Astrocyte (in vitro differentiated cells and primary cell): ENCODE measurements around the gene P2RY8. TPM values are rescaled to one million over a fixed set of nuclear protein-coding genes. Genes with fewer than 3 reads are reported as not detected.

Source experiments
- DNase-seq: peaks from one replicate; pipeline ENCODE4 v3.0.0-alpha.2; 2010; ENCODE audit warnings: low read depth
- FAIRE-seq: peaks from 2 replicates; lab custom pipeline; 2011; peaks lifted over from hg19 to GRCh38; lab: Jason Lieb, UNC
- H2AFZ ChIP-seq: 2 replicates; pipeline ENCODE4 v1.6.0; 2012; ENCODE audit warnings: low read depth, low read length, inconsistent platforms
- H3K27ac ChIP-seq: 2 replicates; pipeline ENCODE4 v1.5.1; 2011; ENCODE audit warnings: low read depth, low read length, inconsistent platforms
- H3K27me3 ChIP-seq: 2 replicates; pipeline ENCODE4 v1.6.0; 2011; ENCODE audit warnings: low read length, inconsistent platforms; ENCODE audit not compliant: insufficient read depth
- H3K36me3 ChIP-seq: 2 replicates; pipeline ENCODE4 v1.5.1; 2011; ENCODE audit warnings: low read length, inconsistent platforms; ENCODE audit not compliant: insufficient read depth
- H3K4me1 ChIP-seq: 2 replicates; pipeline ENCODE4 v1.5.1; 2011; ENCODE audit warnings: low read length, inconsistent platforms; ENCODE audit not compliant: insufficient read depth
- H3K4me2 ChIP-seq: 2 replicates; pipeline ENCODE4 v1.6.0; 2012; ENCODE audit warnings: low read length, inconsistent platforms
- H3K4me3 ChIP-seq: 2 replicates; pipeline ENCODE4 v1.5.1; 2011; ENCODE audit warnings: low read depth, mild to moderate bottlenecking, low read length, inconsistent platforms; ENCODE audit not compliant: insufficient read depth
- H3K79me2 ChIP-seq: 2 replicates; pipeline ENCODE4 v1.6.0; 2012; ENCODE audit warnings: mild to moderate bottlenecking, low read length, inconsistent platforms; ENCODE audit not compliant: insufficient read depth
- H3K9ac ChIP-seq: 2 replicates; pipeline ENCODE4 v1.6.0; 2012; ENCODE audit warnings: mild to moderate bottlenecking, low read length, inconsistent platforms
- H3K9me3 ChIP-seq: 2 replicates; pipeline ENCODE4 v1.5.1; 2012; ENCODE audit warnings: low read depth, mild to moderate bottlenecking, low read length, inconsistent platforms; ENCODE audit not compliant: insufficient read depth
- H4K20me1 ChIP-seq: 2 replicates; pipeline ENCODE4 v1.6.0; 2012; ENCODE audit warnings: low read length, inconsistent platforms; ENCODE audit not compliant: insufficient read depth
- H3K27ac Mint-ChIP-seq: one replicate; pipeline ENCODE4 v1.8.0; 2021; ENCODE audit warnings: mild to moderate bottlenecking, mixed read lengths; ENCODE audit not compliant: unreplicated experiment
- H3K27me3 Mint-ChIP-seq: one replicate; pipeline ENCODE4 v1.8.0; 2021; ENCODE audit warnings: low read depth, mixed read lengths; ENCODE audit not compliant: unreplicated experiment
- H3K36me3 Mint-ChIP-seq: one replicate; pipeline ENCODE4 v1.8.0; 2021; ENCODE audit warnings: low read depth, mixed read lengths; ENCODE audit not compliant: unreplicated experiment
- H3K4me1 Mint-ChIP-seq: one replicate; pipeline ENCODE4 v1.8.0; 2021; ENCODE audit warnings: low read depth, mixed read lengths; ENCODE audit not compliant: unreplicated experiment
- H3K4me3 Mint-ChIP-seq: one replicate; pipeline ENCODE4 v1.8.0; 2021; ENCODE audit warnings: mild to moderate bottlenecking, moderate library complexity, mixed read lengths; ENCODE audit not compliant: unreplicated experiment
- H3K9me3 Mint-ChIP-seq: one replicate; pipeline ENCODE4 v1.8.0; 2021; ENCODE audit warnings: mild to moderate bottlenecking, mixed read lengths; ENCODE audit not compliant: unreplicated experiment
- CTCF ChIP-seq: IDR thresholded peaks from 2 replicates; pipeline ENCODE4 v1.5.1; 2011; ENCODE audit warnings: low read depth, mild to moderate bottlenecking, inconsistent platforms, low read length, moderate library complexity; ENCODE audit not compliant: insufficient read depth
- EZH2 ChIP-seq: IDR thresholded peaks from 2 replicates; pipeline ENCODE4 v1.6.1; 2012; ENCODE audit warnings: mild to moderate bottlenecking, low read length, inconsistent platforms; ENCODE audit not compliant: insufficient read depth
- total RNA-seq: library from RNA; stranded (reverse); gene quantifications from 2 replicates; pipeline ENCODE4 v1.2.1, GENCODE V29; 2021

The P2RY8 gene
- total RNA-seq, 1 donor from 2014 or later = not detected

DNA sequence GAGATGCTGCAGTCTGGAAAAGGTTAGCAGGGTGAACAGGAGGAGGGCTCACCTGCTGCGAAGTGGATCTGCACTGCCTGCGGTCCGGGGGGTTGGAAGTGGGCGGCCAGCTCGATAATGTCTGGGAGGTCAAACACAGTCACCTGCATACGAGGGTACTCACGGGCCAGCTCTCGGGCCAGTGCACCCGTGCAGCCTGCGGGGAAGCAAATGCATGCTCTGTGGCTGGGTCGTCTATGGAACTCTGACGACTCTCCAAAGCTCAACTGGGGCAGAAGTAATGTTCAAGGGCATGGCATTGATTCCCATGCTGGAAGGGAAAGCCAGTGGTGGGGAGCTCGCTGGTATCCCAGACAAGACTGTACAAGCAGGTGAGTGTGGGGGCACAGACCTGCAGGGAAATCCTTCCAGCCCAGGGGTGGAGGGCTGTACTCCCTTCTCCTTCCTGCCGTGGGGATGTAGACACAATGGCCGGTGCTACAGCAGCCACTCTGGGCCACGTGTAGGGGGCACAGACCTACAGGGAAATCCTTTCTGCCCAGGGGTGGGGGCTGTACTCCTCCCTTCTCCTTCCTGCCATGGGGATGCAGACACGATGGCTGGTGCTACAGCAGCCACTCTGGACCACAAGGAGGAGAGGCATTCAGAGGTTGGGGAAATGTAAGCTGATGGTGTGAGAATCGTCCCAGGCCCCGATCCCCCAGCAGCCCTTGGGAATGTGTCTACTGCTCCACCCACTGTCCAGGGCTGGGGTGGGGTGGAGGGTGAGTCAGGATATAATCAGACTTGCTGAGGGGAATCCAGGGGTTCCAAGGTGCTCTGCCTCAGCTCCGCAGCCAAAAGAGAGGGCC is 118.8 kb downstream of the P2RY8 start:
- H3K9me3 Mint-ChIP-seq = peaks cover 12% of the 10 kb centered on the region
- no peaks in the 10 kb centered on the region for H3K4me1 Mint-ChIP-seq
- H3K36me3 Mint-ChIP-seq = peaks cover 26% of the 10 kb centered on the region

DNA sequence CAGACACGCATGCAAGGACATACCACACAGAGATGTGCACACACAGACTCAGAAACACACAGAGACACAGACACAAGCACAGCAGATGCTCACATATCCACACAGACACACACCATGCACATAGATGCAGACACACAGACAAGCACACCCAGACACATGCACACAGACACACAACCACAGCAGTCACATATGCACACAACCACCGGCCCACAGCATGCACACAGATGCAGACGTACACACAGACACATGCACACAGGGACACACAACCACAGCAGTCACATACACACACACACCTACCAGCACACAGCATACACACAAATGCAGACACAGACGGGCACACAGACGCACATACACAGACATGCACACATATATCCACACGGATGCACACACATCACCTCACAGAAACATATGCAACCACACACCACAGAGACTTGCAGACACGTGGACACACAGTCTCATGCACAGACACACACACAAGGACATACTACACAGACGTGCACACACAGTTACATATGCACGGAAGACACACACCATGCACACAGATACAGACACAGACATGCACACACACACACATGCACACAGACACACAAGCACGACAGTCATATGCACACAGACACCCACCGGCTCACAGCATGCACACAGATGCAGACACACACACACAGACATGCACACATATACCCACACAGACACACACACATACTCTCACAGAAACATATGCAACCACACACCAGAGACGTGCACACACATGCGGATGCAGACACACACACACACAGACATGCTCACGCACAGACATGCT is 119.8 kb downstream of the P2RY8 start:
- H3K79me2 ChIP-seq = no peaks in the 10 kb centered on the region
- no peak overlapping the region for H3K4me3 Mint-ChIP-seq
- no peak for TF ChIP-seq CTCF
- TF ChIP-seq EZH2 = no peak
- H3K4me1 ChIP-seq = no peaks in the 10 kb centered on the region
- H3K4me1 Mint-ChIP-seq = no peaks in the 10 kb centered on the region
- H3K27ac ChIP-seq = no peak overlapping the region
- no peak for DNase-seq
- H3K9ac ChIP-seq = no peak overlapping the region
- peaks cover 6% of the 10 kb centered on the region for H3K9me3 Mint-ChIP-seq
- H3K27me3 Mint-ChIP-seq = no peaks in the 10 kb centered on the region
- no peak overlapping the region for H2AFZ ChIP-seq
- no peak for FAIRE-seq
- H3K4me2 ChIP-seq = no peak overlapping the region
- H4K20me1 ChIP-seq = peaks cover 28% of the 10 kb centered on the region
- H3K27ac Mint-ChIP-seq = no peak overlapping the region
- no peaks in the 10 kb centered on the region for H3K27me3 ChIP-seq
- peaks cover 10% of the 10 kb centered on the region for H3K9me3 ChIP-seq
- peaks cover 13% of the 10 kb centered on the region for H3K36me3 ChIP-seq
- H3K36me3 Mint-ChIP-seq = peaks cover 25% of the 10 kb centered on the region
- H3K4me3 ChIP-seq = no peak overlapping the region

More for the DNA sequence above, 118.8 kb downstream of the P2RY8 start:
- no peak overlapping the region for H3K4me3 ChIP-seq
- TF ChIP-seq CTCF = no peak
- TF ChIP-seq EZH2 = no peak
- peaks cover 28% of the 10 kb centered on the region for H4K20me1 ChIP-seq
- no peaks in the 10 kb centered on the region for H3K79me2 ChIP-seq
- Mint-ChIP-seq H3K27me3 (no peaks in the 10 kb centered on the region), H3K4me3 (no peak overlapping the region), H3K27ac (no peak overlapping the region)
- no peak overlapping the region for H2AFZ ChIP-seq
- peaks cover 17% of the 10 kb centered on the region for H3K36me3 ChIP-seq
- DNase-seq (no peak), FAIRE-seq (no peak)
- H3K4me1 ChIP-seq = no peaks in the 10 kb centered on the region
- no peak overlapping the region for H3K9ac ChIP-seq
- no peak overlapping the region for H3K4me2 ChIP-seq
- H3K27ac ChIP-seq = no peak overlapping the region
- peaks cover 15% of the 10 kb centered on the region for H3K9me3 ChIP-seq
- no peaks in the 10 kb centered on the region for H3K27me3 ChIP-seq
